Kidney (tissue), 14 donors: ENCODE results near the gene ZNF311. TPM values are rescaled to one million over a fixed set of nuclear protein-coding genes. Genes with fewer than 3 reads are reported as not detected.

ENCODE experiments used
- DNase-seq, 5 donors: peaks; one replicate each; pipeline ENCODE4 v3.0.0-alpha.2; 2013 to 2020
- FAIRE-seq: peaks from 2 replicates; lab custom pipeline; 2012; peaks lifted over from hg19 to GRCh38; lab: Jason Lieb, UNC
- H3K27ac ChIP-seq, 2 donors: one replicate each; pipeline ENCODE4 v1.7.0; 2013; ENCODE audit warnings: low read depth in 2 of 2, low read length in 2 of 2, inconsistent platforms in 1 of 2
- H3K27me3 ChIP-seq: one replicate; pipeline ENCODE4 v1.7.1; 2013; ENCODE audit warnings: low read length, inconsistent platforms; ENCODE audit not compliant: control insufficient read depth, insufficient read depth
- H3K36me3 ChIP-seq, 3 donors: one replicate each; pipeline versions ENCODE4 v1.7.0 to v1.7.1; 2013; ENCODE audit warnings: low read length in 3 of 3, control low read depth in 1 of 3, inconsistent platforms in 1 of 3; ENCODE audit not compliant: insufficient read depth in 3 of 3, control insufficient read depth in 2 of 3
- H3K4me1 ChIP-seq, 3 donors: one replicate each; pipeline versions ENCODE4 v1.7.0 to v1.7.1; 2013; ENCODE audit warnings: low read length in 3 of 3, inconsistent platforms in 1 of 3, low read depth in 1 of 3; ENCODE audit not compliant: control insufficient read depth in 2 of 3, insufficient read depth in 2 of 3
- H3K4me3 ChIP-seq, 3 donors: one replicate each; pipeline versions ENCODE4 v1.7.0 to v1.8.1; 2013; ENCODE audit warnings: low read length in 3 of 3, control low read depth in 1 of 3, inconsistent platforms in 1 of 3
- H3K9ac ChIP-seq, 3 donors: one replicate each; pipeline versions ENCODE4 v1.7.0 to v1.7.1; 2013; ENCODE audit warnings: low read length in 3 of 3, control low read depth in 1 of 3, inconsistent platforms in 1 of 3
- H3K9me3 ChIP-seq, 3 donors: one replicate each; pipeline versions ENCODE4 v1.7.0 to v1.7.1; 2013; ENCODE audit warnings: low read length in 3 of 3, control low read depth in 1 of 3, inconsistent platforms in 1 of 3; ENCODE audit not compliant: control insufficient read depth in 2 of 3, insufficient read depth in 1 of 3
- CTCF ChIP-seq: IDR thresholded peaks from 3 replicates; pipeline ENCODE4 v1.5.1; 2012; ENCODE audit warnings: mild to moderate bottlenecking, moderate library complexity, borderline replicate concordance; ENCODE audit not compliant: insufficient read depth; ENCODE audit errors: extremely low read depth
- intact Hi-C: fragments of 100-400 bp; cut with DNase I; formaldehyde crosslinking; loops from one replicate; pipeline ENCODE4 v1.11.1; 2022
- polyA plus RNA-seq: library from polyadenylated mRNA; stranded (reverse); fragments of 350-450 nt; fragmentation: Illumina TruSeq; extraction: RNeasy Lipid Tissue Mini Kit (QIAGEN cat#74804); gene quantifications from one replicate; pipeline ENCODE4 v1.2.3, GENCODE V29; 2014; ENCODE audit warnings: low read depth, low replicate concordance; ENCODE audit not compliant: insufficient read depth
- total RNA-seq: library from RNA; stranded (reverse); fragmentation: NEBNext Ultra II Directional; extraction: Animal tissue kit (Norgen Biotek cat#: 25700); gene quantifications from one replicate; pipeline ENCODE4 v1.2.1, GENCODE V29; 2021
- donor health status: control.
- donor health status: control.
- donor health status: control.
- donor health status: control.
- donor health status: control.
- donor health status: DM: yes; HTN: yes; CAD: no.
- donor health status: Normal renal cell carcinoma (clear cell type).

The ZNF311 gene
- total and polyA plus RNA-seq, 2 donors from 2014 or later: 0.77 to 1.6 TPM

GRCh38 chr6:29035951-29036350 is 30.8 kb upstream of the ZNF311 start:
- intact Hi-C loops: no loop called here
- Histone ChIP-seq H3K36me3 (no peaks in the 10 kb centered on the region), H3K27me3 (no peaks in the 10 kb centered on the region), H3K27ac (no peak overlapping the region), H3K9me3 (no peaks in the 10 kb centered on the region), H3K4me1 (no peaks in the 10 kb centered on the region), H3K9ac (no peak overlapping the region), H3K4me3 (no peak overlapping the region)
- FAIRE-seq (no peak), DNase-seq (no peak)
- no peak for TF ChIP-seq CTCF

- no peak for TF ChIP-seq CTCF
- Histone ChIP-seq H3K9me3 (no peaks in the 10 kb centered on the region), H3K36me3 (no peaks in the 10 kb centered on the region), H3K4me3 (no peak overlapping the region), H3K27ac (no peak overlapping the region), H3K4me1 (no peaks in the 10 kb centered on the region), H3K27me3 (no peaks in the 10 kb centered on the region), H3K9ac (no peak overlapping the region)
- FAIRE-seq: no peak
- DNase-seq: no peak
- intact Hi-C loops: loop anchor here (10.0 kb wide), 1 partner anchor 194 kb away; no protein-coding TSS in a partner anchor
These were observed 23.7 kb upstream of the ZNF311 start for GRCh38 chr6:29028821-29029220.

GRCh38 chr6:29025927-29026585 is 20.9 kb upstream of the ZNF311 start:
- no peak for DNase-seq
- H3K4me1 ChIP-seq: no peaks in the 10 kb centered on the region
- no peak overlapping the region for H3K4me3 ChIP-seq
- intact Hi-C loops: loop anchor here (10.0 kb wide), 1 partner anchor 191 kb away; no protein-coding TSS in a partner anchor
- no peak overlapping the region for H3K27ac ChIP-seq
- no peak for FAIRE-seq
- H3K27me3 ChIP-seq: no peaks in the 10 kb centered on the region
- no peaks in the 10 kb centered on the region for H3K9me3 ChIP-seq
- no peak overlapping the region for H3K9ac ChIP-seq
- H3K36me3 ChIP-seq: no peaks in the 10 kb centered on the region
- TF ChIP-seq CTCF: no peak
